Peyer's patch (tissue), 4 donors: ENCODE data around the gene NCKIPSD. TPM values are rescaled to one million over a fixed set of nuclear protein-coding genes. Genes with fewer than 3 reads are reported as not detected.

Experiments
- DNase-seq, 3 donors: peaks; one replicate each; pipeline ENCODE4 v3.0.0-alpha.2; 2017 to 2019
- H3K27ac ChIP-seq, 4 donors: fragments of 200-600 bp; sonication (generic); one replicate each; pipeline ENCODE4 v1.5.1; 2016 to 2019
- H3K27me3 ChIP-seq, 2 donors: fragments of 200-600 bp; sonication (generic); one replicate each; pipeline ENCODE4 v1.5.1; 2019
- H3K36me3 ChIP-seq, 3 donors: fragments of 200-600 bp; sonication (generic); one replicate each; pipeline ENCODE4 v1.5.1; 2016 to 2019
- H3K4me1 ChIP-seq, 4 donors: fragments of 200-600 bp; sonication (generic); one replicate each; pipeline ENCODE4 v1.5.1; 2016 to 2019
- H3K4me3 ChIP-seq, 4 donors: fragments of 200-600 bp; sonication (generic); 1 replicate in 3 of 4; 2 replicates in 1 of 4; pipeline ENCODE4 v1.5.1; 2016 to 2019; ENCODE audit warnings: mild to moderate bottlenecking in 1 of 4
- H3K9me3 ChIP-seq, 4 donors: fragments of 200-600 bp; sonication (generic); one replicate each; pipeline ENCODE4 v1.5.1; 2016 to 2019; ENCODE audit warnings: mild to moderate bottlenecking in 1 of 4
- CTCF ChIP-seq, 6 experiments: fragments of 450-650 bp in 4 of 6; fragments of 200-600 bp in 2 of 6; sonication (generic) in 1 of 6; IDR thresholded peaks; one replicate each; pipeline ENCODE4 v1.5.1; 2017 to 2019; ENCODE audit warnings: antibody characterized with exemption in 6 of 6, mild to moderate bottlenecking in 3 of 6, moderate library complexity in 1 of 6
- POLR2A ChIP-seq, 2 donors: fragments of 450-650 bp; IDR thresholded peaks; one replicate each; pipeline ENCODE4 v1.5.1; 2017; ENCODE audit warnings: antibody characterized with exemption in 2 of 2, mild to moderate bottlenecking in 2 of 2, moderate library complexity in 2 of 2
- total RNA-seq, 4 donors: library from RNA; depleted of rRNA; stranded (reverse); fragments of >200 nt; gene quantifications; one replicate each; pipeline ENCODE4 v1.1.0, GENCODE V29; 2016

NCKIPSD gene
- total RNA-seq, 4 donors from 2014 or later = 35.7 to 66.8 (median 64.4) TPM

GRCh38 chr3:48636149-48636655 lies 49.5 kb downstream of the NCKIPSD start:
- peak overlapping the region; percentile 67 to 84 (median 74) for H3K27ac ChIP-seq
- no peak for TF ChIP-seq CTCF (IDR thresholded peaks at IDR 0.05)
- TF ChIP-seq POLR2A (IDR thresholded peaks at IDR 0.05) = no peak
- DNase-seq = no peak
- no peaks in the 10 kb centered on the region for H3K9me3 ChIP-seq
- H3K4me3 ChIP-seq = peak overlapping the region; percentile 76 to 90 (median 86)
- peaks cover 0 to 22% (median 4%) of the 10 kb centered on the region in 4 donors for H3K4me1 ChIP-seq
- no peaks in the 10 kb centered on the region for H3K27me3 ChIP-seq
- peaks cover 0 to 17% (median 0%) of the 10 kb centered on the region in 3 donors for H3K36me3 ChIP-seq

- Histone ChIP-seq H3K36me3 (peaks cover 0 to 25% (median 0%) of the 10 kb centered on the region in 3 donors), H3K9me3 (no peaks in the 10 kb centered on the region), H3K4me1 (peaks cover 0 to 22% (median 4%) of the 10 kb centered on the region in 4 donors), H3K4me3 (peak within 1 kb of the TSS; percentile 76 to 90 (median 86)), H3K27me3 (no peaks in the 10 kb centered on the region), H3K27ac (peak within 1 kb of the TSS; percentile 67 to 84 (median 74))
- peak; percentile 63 to 66 for TF ChIP-seq POLR2A (IDR thresholded peaks at IDR 0.05)
- TF ChIP-seq CTCF (IDR thresholded peaks at IDR 0.05) = peak in 4 of 6 experiments; percentile 31 to 76 (median 68)
- peak; percentile 94 to 99 (median 98) for DNase-seq
Observed at GRCh38 chr3:48635222-48636021, 50.3 kb downstream of the NCKIPSD start, which contains the start of gene SLC26A6. SLC26A6 (minus strand) TSS chr3:48635461; CDS start chr3:48635393, 68 bp downstream.

- DNase-seq = peak; percentile 31 to 77 (median 77)
- TF ChIP-seq POLR2A (IDR thresholded peaks at IDR 0.05) = no peak
- TF ChIP-seq CTCF (IDR thresholded peaks at IDR 0.05) = no peak
- H3K4me3 ChIP-seq = peak overlapping the region; percentile 76 to 90 (median 86)
- H3K27ac ChIP-seq = peak overlapping the region; percentile 67 to 84 (median 74)
- no peaks in the 10 kb centered on the region for H3K27me3 ChIP-seq
- H3K4me1 ChIP-seq = peaks cover 0 to 22% (median 4%) of the 10 kb centered on the region in 4 donors
- H3K36me3 ChIP-seq = peaks cover 0 to 32% (median 0%) of the 10 kb centered on the region in 3 donors
- H3K9me3 ChIP-seq = no peaks in the 10 kb centered on the region
Observed at GRCh38 chr3:48634661-48635221, 51.0 kb downstream of the NCKIPSD start.

GRCh38 chr3:48633743-48634142 lies 52.0 kb downstream of the NCKIPSD start:
- H3K27ac ChIP-seq = no peak overlapping the region
- DNase-seq = no peak
- no peaks in the 10 kb centered on the region for H3K9me3 ChIP-seq
- peaks cover 0 to 22% (median 4%) of the 10 kb centered on the region in 4 donors for H3K4me1 ChIP-seq
- H3K4me3 ChIP-seq = peak overlapping the region in 2 of 4 donors; percentile 76 to 83
- TF ChIP-seq CTCF (IDR thresholded peaks at IDR 0.05) (no peak), POLR2A (IDR thresholded peaks at IDR 0.05) (no peak)
- no peaks in the 10 kb centered on the region for H3K27me3 ChIP-seq
- peaks cover 0 to 42% (median 0%) of the 10 kb centered on the region in 3 donors for H3K36me3 ChIP-seq

- peaks cover 0 to 22% (median 4%) of the 10 kb centered on the region in 4 donors for H3K4me1 ChIP-seq
- no peak overlapping the region for H3K27ac ChIP-seq
- peaks cover 0 to 47% (median 0%) of the 10 kb centered on the region in 3 donors for H3K36me3 ChIP-seq
- no peak for DNase-seq
- TF ChIP-seq POLR2A (IDR thresholded peaks at IDR 0.05) (no peak), CTCF (IDR thresholded peaks at IDR 0.05) (no peak)
- H3K27me3 ChIP-seq = no peaks in the 10 kb centered on the region
- no peaks in the 10 kb centered on the region for H3K9me3 ChIP-seq
- no peak overlapping the region for H3K4me3 ChIP-seq
Observed at GRCh38 chr3:48633256-48633655, 52.5 kb downstream of the NCKIPSD start.
